IMR-90 (cell line): ENCODE results near the gene OR1L6.

Experiments
- CEBPB ChIP-seq: IDR thresholded peaks from 2 replicates; pipeline ENCODE4 v1.6.1; 2012; ENCODE audit warnings: low read depth, low read length, improper control_type of control experiment
- CTCF ChIP-seq: conservative IDR thresholded peaks from 2 replicates; pipeline ENCODE4 v1.5.1; 2012; ENCODE audit warnings: mild to moderate bottlenecking, low read depth, low read length, improper control_type of control experiment
- POLR2A ChIP-seq: IDR thresholded peaks from 2 replicates; pipeline ENCODE4 v1.6.1; 2012; ENCODE audit warnings: mild to moderate bottlenecking, low read depth, low read length
- RCOR1 ChIP-seq: IDR thresholded peaks from 2 replicates; pipeline ENCODE4 v1.6.1; 2012; ENCODE audit warnings: mild to moderate bottlenecking, low read length, improper control_type of control experiment; ENCODE audit not compliant: insufficient replicate concordance
- RFX5 ChIP-seq: IDR thresholded peaks from 2 replicates; pipeline ENCODE4 v1.8.0; 2012; ENCODE audit warnings: low read depth, mild to moderate bottlenecking, low read length, moderate library complexity
- TF ChIP-seq, protein P1 (sequence below): fragments of 150-350 bp; IDR thresholded peaks from 2 replicates; pipeline ENCODE4 v1.6.1; 2017; ENCODE audit warnings: mild to moderate bottlenecking, antibody characterized with exemption, low read length, low read depth

GRCh38 chr9:122780026-122780425 is 37.9 kb downstream of the OR1L6 start:
- no peak for TF ChIP-seq CTCF
- TF ChIP-seq POLR2A = no peak
- TF ChIP-seq RCOR1 = no peak
- TF ChIP-seq, protein P1, sequence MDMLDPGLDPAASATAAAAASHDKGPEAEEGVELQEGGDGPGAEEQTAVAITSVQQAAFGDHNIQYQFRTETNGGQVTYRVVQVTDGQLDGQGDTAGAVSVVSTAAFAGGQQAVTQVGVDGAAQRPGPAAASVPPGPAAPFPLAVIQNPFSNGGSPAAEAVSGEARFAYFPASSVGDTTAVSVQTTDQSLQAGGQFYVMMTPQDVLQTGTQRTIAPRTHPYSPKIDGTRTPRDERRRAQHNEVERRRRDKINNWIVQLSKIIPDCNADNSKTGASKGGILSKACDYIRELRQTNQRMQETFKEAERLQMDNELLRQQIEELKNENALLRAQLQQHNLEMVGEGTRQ = no peak
- no peak for TF ChIP-seq CEBPB
- no peak for TF ChIP-seq RFX5
